HG03442 (cell line): ENCODE data around the gene COMMD9.

Experiments used
- ATAC-seq: cut with Tn5 transposase; IDR thresholded peaks from one replicate; pipeline ENCODE4 v1.9.1; 2021; ENCODE audit warnings: mild to moderate bottlenecking, moderate library complexity; ENCODE audit not compliant: unreplicated experiment

The COMMD9 gene

DNA sequence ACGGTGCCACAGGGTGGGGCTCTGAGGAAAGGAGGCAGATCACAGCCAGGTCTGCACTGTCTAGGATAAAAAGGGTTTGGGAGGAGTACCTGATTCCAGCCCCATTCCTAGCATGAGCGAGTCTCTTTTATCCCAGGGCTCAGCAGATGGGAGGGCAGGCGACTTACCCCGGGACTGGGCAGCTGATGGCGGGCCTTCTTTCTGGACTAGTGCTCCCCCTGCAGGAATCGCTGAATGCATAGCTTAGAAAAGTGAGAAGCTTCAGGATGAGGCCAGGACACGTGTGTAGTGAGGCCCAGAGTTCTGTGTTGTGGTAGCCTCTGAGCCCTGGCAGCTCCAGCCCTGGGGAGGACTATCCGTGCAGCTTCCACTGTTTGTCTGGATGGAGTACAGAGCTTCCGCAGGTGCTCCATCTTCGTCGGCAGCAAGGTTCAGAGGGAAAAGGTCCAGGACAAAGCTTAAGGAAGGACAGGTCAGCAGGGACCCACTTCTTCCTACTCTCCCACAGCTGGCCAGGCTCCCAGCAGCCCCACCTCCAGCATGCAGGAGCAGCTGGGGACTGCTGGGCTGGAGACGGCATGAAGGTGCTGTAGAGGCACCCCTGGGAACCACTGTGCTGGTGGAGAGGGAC, 30.4 kb downstream of the COMMD9 start:
- no peak for ATAC-seq

DNA sequence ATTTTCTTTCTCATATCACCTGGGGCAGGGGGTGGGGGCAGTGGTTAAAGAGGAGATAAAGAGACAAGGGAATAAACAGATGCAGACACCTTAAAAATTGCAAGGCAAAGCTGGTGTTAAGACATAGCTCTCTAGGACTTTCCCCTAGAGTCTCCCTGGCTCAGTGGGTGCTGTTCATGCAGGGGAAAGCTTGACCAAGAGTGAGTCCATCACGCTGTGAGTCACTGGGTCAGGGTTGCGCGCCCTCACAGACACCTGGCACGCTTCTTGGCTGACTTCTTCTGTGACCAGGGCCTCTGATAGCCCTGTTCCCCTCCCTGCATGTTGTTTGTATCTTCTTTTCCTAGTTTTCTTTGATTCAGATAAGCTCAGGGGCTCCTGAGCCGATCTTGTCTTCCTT, 31.9 kb downstream of the COMMD9 start:
- ATAC-seq: no peak

GRCh38 chr11:36254713-36255112, 34.5 kb downstream of the COMMD9 start:
- no peak for ATAC-seq

- ATAC-seq: no peak
Observed at GRCh38 chr11:36253238-36253637, 36.0 kb downstream of the COMMD9 start.

GRCh38 chr11:36251823-36252222, 37.4 kb downstream of the COMMD9 start:
- ATAC-seq: no peak

DNA sequence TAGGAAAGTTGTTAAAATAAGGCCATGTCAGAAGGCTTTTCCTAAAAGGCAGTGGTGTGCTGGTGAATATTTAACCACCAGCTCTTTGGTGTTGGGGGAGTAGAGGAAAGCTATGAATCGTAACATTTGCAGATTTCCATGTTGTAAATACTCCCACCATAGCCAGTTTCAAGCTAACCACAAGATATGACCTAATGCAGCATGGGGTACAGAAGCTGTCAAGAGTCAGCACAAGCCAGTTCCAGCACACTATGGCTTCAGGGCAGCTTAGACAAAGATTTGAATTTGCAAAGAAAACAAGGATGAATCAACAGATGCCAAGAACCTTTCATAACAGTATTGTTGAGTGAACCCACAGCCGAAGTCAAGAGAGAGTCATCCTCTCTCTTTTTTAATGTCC, 40.0 kb downstream of the COMMD9 start:
- ATAC-seq: no peak

- ATAC-seq: no peak
Observed at GRCh38 chr11:36248436-36248835, 40.8 kb downstream of the COMMD9 start.

DNA sequence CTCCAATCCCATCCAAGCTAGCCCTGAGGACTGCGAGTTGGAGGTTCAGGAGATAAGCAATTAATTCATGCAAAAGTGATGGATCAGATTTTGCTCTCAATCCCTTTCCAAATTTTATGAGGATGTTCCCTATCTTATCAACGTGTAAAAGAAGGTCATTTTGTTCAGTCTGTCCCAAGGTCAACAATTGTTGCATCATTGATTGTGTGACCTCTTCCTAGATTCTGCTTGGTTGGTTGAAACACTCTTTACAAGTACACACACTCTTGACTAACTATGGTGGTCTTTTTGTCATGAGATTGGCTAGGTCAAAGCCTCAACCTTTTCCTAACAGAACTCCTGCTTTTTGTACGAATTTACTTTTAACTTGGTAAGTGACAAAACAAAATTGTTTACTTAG, 41.7 kb downstream of the COMMD9 start:
- no peak for ATAC-seq

DNA sequence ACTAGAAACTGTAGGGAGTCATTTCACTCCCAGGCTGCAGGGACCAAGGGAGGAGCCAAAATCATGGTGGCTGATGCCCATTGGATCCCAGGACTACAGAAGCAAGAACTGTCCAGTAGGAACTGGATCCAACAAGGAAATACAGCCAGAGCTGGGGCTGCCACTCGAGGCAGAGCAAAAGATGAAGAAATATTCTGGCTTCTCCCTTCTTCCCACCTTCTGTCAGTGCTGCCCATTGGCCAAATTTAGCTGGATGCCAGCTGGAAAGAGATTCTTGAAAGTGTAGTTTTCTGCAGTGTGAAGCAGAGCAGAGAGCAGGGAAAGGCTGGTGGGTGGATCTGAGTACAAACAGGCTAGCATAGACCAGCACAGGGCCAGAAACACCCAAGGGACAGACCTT, 45.6 kb downstream of the COMMD9 start:
- ATAC-seq: no peak

DNA sequence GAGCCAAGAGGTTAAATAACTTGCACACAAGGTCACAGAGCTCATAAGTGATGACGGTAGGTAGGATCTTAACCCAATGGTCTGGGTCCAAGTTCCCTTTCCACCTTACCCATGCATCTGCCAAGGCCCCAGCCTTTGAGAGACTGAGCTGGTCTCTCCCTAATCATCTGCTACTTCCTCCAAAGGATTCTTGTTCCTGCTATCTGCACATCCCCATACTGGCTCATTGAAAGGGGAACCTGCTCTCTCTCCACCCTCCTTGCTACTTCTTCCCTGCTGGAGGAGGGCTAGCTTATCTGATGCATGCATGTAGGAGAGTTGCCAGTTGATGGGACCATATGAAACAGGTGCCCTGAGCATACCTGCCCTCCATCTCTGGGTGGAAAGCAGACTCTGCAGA, 47.7 kb downstream of the COMMD9 start:
- ATAC-seq: no peak

DNA sequence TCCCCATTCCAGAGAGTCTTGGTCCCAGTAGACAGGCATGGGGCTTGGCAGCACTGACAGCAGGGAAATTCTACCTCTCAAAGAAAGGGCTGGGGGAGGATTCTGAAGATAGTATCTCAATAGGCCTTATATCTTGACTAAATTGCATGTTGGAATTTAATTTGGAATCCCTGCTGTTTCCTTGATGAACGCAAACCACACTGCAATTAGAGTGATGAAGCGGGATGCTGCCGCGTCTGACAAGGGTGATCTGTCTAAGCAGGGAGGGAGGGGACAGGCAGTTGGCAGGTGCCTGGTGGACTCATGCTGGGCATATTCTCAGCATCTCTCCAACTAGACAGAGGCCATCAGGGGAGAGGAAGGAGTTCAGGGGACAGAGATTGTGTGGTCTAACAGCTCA, 48.4 kb downstream of the COMMD9 start:
- no peak for ATAC-seq

GRCh38 chr11:36240173-36240572, 49.1 kb downstream of the COMMD9 start:
- no peak for ATAC-seq

- ATAC-seq: no peak
Observed at GRCh38 chr11:36239636-36240035, 49.6 kb downstream of the COMMD9 start.

GRCh38 chr11:36238881-36239280, 50.3 kb downstream of the COMMD9 start:
- no peak for ATAC-seq

- no peak for ATAC-seq
Observed at GRCh38 chr11:36238036-36238631, 51.1 kb downstream of the COMMD9 start.

DNA sequence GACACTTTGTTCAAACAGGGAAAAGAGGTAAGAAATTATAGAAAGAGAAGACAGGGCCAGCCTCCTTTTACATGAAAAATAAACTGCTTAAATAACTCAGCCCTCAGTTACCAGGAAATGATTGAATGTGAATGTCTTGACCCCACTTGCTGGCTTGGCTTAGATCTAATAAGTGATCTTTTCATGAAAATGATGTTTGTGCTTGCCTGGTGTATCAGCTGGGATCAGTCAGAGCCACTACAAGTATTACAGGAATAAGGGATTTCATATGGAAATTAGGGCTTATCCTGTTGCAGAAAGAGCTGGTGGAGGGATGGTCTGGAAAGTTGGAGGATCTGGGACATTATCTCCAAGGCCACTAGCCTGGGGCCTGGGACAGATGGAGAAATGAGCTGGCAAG, 51.8 kb downstream of the COMMD9 start:
- ATAC-seq: no peak

GRCh38 chr11:36235750-36236149, 53.5 kb downstream of the COMMD9 start:
- ATAC-seq: no peak

DNA sequence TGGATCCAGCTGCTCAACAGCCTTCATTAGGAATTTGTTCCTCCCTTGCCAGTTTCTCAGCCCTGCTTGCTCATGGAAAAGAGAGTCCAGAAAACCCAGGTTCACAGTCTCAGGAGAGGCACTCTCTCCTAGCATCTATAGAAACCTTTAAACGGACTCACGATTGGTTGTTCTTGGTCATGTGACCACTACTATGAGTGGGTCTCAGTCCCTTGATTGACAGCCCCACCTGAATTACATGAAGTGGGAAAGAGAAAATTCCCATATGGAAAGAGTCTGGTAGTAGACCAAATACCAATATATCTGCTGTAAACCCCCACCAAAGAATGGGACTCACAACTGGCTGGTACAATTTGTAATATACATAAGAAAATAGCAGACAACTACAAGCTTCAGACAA, 54.4 kb downstream of the COMMD9 start:
- no peak for ATAC-seq

- no peak for ATAC-seq
Observed at GRCh38 chr11:36233204-36233603, 56.0 kb downstream of the COMMD9 start.

DNA sequence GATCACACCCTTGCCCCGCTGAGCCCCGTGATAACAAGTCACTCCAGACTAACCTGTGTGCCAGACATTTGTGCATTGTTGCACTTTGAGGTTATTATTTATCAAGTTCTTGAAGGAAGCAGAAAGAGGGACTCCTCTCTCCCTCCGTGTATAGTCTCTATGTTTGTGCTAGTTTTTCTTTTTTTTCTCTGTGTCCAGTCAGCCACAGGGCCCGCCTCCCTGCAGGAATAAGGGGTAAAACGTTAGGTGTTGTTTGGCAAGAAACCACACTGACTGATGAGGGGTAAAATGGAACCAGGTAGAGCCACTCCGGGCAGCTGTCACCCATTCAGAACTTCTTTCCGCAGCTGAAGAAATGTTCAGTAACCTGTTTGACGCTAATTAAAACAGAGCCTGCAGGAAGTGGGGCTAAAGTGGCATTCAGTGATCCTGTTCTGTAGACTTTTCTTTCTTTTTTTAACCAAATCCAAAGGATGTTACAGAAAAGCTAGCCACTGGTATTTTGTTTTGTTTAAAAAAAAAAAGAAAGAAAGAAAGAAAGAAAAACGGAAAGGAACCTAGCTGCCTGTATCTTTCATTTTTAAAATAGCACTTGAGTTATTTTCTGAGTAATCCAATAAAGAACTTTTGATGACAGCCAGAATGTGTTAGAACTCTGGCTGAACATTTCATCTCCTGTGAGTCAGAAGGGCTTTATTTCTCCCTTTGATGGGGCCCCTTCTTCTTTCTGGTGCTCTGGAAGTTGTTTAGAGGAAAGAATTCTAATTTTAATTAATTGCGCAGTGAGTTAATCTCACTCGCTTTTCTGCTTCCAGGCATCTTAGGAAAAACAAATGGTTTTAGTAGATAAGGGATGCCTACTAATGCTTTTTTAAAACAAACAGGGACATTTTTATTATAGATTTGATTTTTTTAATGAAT, 58.2 kb downstream of the COMMD9 start:
- no peak for ATAC-seq

GRCh38 chr11:36229091-36229705, 60.0 kb downstream of the COMMD9 start:
- ATAC-seq: no peak

DNA sequence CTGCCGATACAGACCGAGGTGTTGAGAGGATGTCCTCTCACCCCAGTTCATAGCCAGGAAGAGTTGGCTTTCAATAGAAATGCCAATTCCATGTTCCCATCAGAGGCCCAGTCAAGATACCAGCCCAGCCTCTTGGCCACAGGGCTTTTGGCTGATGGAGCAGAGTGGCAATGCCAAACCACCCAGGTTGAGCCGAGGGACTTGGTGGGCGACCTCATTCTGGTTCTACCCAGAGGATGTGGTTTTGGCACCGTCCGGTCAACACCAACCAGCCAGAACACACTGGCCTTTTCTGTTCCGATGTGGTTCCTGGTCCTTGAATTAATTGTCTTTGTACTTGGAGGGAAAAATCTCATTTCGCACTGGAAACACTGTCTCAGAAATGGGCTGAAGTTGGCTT, 60.5 kb downstream of the COMMD9 start:
- no peak for ATAC-seq
